Neuronal stem cell (in vitro differentiated cells): ENCODE measurements around the gene RFTN2.

Experiments
- DNase-seq: peaks from one replicate; pipeline ENCODE4 v3.0.0-alpha.2; 2013; ENCODE audit warnings: low spot score
- H2AFZ ChIP-seq: one replicate; pipeline ENCODE4 v1.6.1; 2013; ENCODE audit warnings: mild to moderate bottlenecking, low read length, inconsistent platforms
- H2AK5ac ChIP-seq: 2 replicates; pipeline ENCODE4 v1.6.1; 2013; ENCODE audit warnings: low read depth, mild to moderate bottlenecking, inconsistent platforms, low read length, moderate library complexity, mixed read lengths
- H2BK120ac ChIP-seq: 2 replicates; pipeline ENCODE4 v1.6.1; 2013; ENCODE audit warnings: low read depth, mild to moderate bottlenecking, inconsistent platforms, low read length, moderate library complexity, mixed read lengths
- H2BK12ac ChIP-seq: one replicate; pipeline ENCODE4 v1.6.1; 2013; ENCODE audit warnings: low read length, inconsistent platforms
- H2BK15ac ChIP-seq: 2 replicates; pipeline ENCODE4 v1.6.1; 2013; ENCODE audit warnings: mild to moderate bottlenecking, low read length, inconsistent platforms, mixed read lengths
- H2BK5ac ChIP-seq: one replicate; pipeline ENCODE4 v1.6.1; 2013; ENCODE audit warnings: inconsistent platforms, mild to moderate bottlenecking, low read length, moderate library complexity
- H3K14ac ChIP-seq: one replicate; pipeline ENCODE4 v1.6.1; 2013; ENCODE audit warnings: low read length, inconsistent platforms
- H3K18ac ChIP-seq: 2 replicates; pipeline ENCODE4 v1.6.1; 2013; ENCODE audit warnings: low read length, inconsistent platforms
- H3K23ac ChIP-seq: 2 replicates; pipeline ENCODE4 v1.6.1; 2013; ENCODE audit warnings: low read depth, mild to moderate bottlenecking, mixed read lengths, low read length, inconsistent platforms; ENCODE audit not compliant: poor library complexity
- H3K27ac ChIP-seq: replicated peaks from 3 replicates; pipeline ENCODE4 v1.5.1; 2013; ENCODE audit warnings: low read length, inconsistent platforms
- H3K27me3 ChIP-seq, 3 experiments: 2 replicates each; pipeline ENCODE4 v1.6.1; 2013; ENCODE audit warnings: low read length in 3 of 3, mild to moderate bottlenecking in 2 of 3, inconsistent platforms in 1 of 3, low read depth in 1 of 3, mixed read lengths in 1 of 3, moderate library complexity in 1 of 3; ENCODE audit not compliant: control insufficient read depth in 3 of 3, insufficient read depth in 3 of 3
- H3K36me3 ChIP-seq, 2 donors: replicated peaks in 1 of 2; 2 replicates each; pipeline ENCODE4 v1.6.1; 2013; ENCODE audit warnings: low read length in 2 of 2; ENCODE audit not compliant: control insufficient read depth in 2 of 2, insufficient read depth in 2 of 2
- H3K4ac ChIP-seq: 2 replicates; pipeline ENCODE4 v1.6.1; 2013; ENCODE audit warnings: inconsistent platforms, mild to moderate bottlenecking, low read length, moderate library complexity
- H3K4me1 ChIP-seq, 2 donors: 1 replicate in 1 of 2; 2 replicates in 1 of 2; pipeline ENCODE4 v1.6.1; 2013; ENCODE audit warnings: low read length in 2 of 2, low read depth in 1 of 2; ENCODE audit not compliant: control insufficient read depth in 2 of 2, insufficient read depth in 1 of 2
- H3K4me2 ChIP-seq: one replicate; pipeline ENCODE4 v1.6.1; 2013; ENCODE audit warnings: mild to moderate bottlenecking, low read length, inconsistent platforms; ENCODE audit not compliant: insufficient read depth, poor library complexity, severe bottlenecking
- H3K4me3 ChIP-seq, 2 donors: 2 replicates each; pipeline ENCODE4 v1.5.1; 2013; ENCODE audit warnings: low read length in 2 of 2, mild to moderate bottlenecking in 2 of 2, inconsistent platforms in 1 of 2, moderate library complexity in 1 of 2
- H3K79me1 ChIP-seq: one replicate; pipeline ENCODE4 v1.6.1; 2013; ENCODE audit warnings: low read depth, mild to moderate bottlenecking, inconsistent platforms, low read length, moderate library complexity
- H3K9ac ChIP-seq: one replicate; pipeline ENCODE4 v1.6.1; 2013; ENCODE audit warnings: mild to moderate bottlenecking, low read depth, low read length, inconsistent platforms; ENCODE audit not compliant: poor library complexity
- H3K9me3 ChIP-seq, 2 donors: replicated peaks in 1 of 2; 2 replicates each; pipeline versions ENCODE3 to v1.6.1; 2013; ENCODE audit warnings: low read length in 2 of 2, mild to moderate bottlenecking in 2 of 2, inconsistent platforms in 1 of 2, low read depth in 1 of 2, mixed read lengths in 1 of 2, moderate library complexity in 1 of 2; ENCODE audit not compliant: control insufficient read depth in 2 of 2, insufficient read depth in 1 of 2
- H4K8ac ChIP-seq: one replicate; pipeline ENCODE4 v1.6.1; 2013; ENCODE audit warnings: low read depth, mild to moderate bottlenecking, inconsistent platforms, low read length, moderate library complexity
- H4K91ac ChIP-seq: one replicate; pipeline ENCODE4 v1.6.1; 2013; ENCODE audit warnings: low read length, low read depth, mild to moderate bottlenecking, inconsistent platforms; ENCODE audit not compliant: poor library complexity
- WGBS, 2 donors: extraction: QIAGEN DNeasy Blood & Tissue Kit; methylation state at CpG; one replicate each; pipeline ENCODE4 v1.1.7; 2013; ENCODE audit warnings: missing lambda C conversion rate in 2 of 2, mixed read lengths in 1 of 2; ENCODE audit not compliant: insufficient read length in 2 of 2, insufficient replicate concordance in 1 of 2; ENCODE audit errors: extremely low coverage in 2 of 2; 5-methylcytosine and 5-hydroxymethylcytosine counted together

RFTN2 gene

GRCh38 chr2:197573608-197574007, 101.8 kb downstream of the RFTN2 start:
- Histone ChIP-seq H3K9ac (no peak overlapping the region), H3K23ac (no peak overlapping the region), H3K4me3 (no peak overlapping the region), H2BK12ac (no peak overlapping the region), H3K9me3 (peaks cover 2 to 27% of the 10 kb centered on the region in 2 donors), H3K14ac (no peak overlapping the region), H4K8ac (no peak overlapping the region), H2BK5ac (no peak overlapping the region), H3K18ac (no peak overlapping the region), H2BK120ac (no peak overlapping the region), H2BK15ac (no peak overlapping the region), H3K79me1 (no peaks in the 10 kb centered on the region), H3K4me2 (no peak overlapping the region), H3K36me3 (peaks cover 0 to 32% of the 10 kb centered on the region in 2 donors), H3K4me1 (peaks cover 0 to 1% of the 10 kb centered on the region in 2 donors), H4K91ac (no peak overlapping the region), H2AFZ (no peak overlapping the region), H3K4ac (no peak overlapping the region), H2AK5ac (no peak overlapping the region), H3K27me3 (no peaks in the 10 kb centered on the region), H3K27ac (no peak overlapping the region)
- no CpG with 5 or more reads among the region's 2 CpGs for WGBS, 2 donors
- no peak for DNase-seq

DNA sequence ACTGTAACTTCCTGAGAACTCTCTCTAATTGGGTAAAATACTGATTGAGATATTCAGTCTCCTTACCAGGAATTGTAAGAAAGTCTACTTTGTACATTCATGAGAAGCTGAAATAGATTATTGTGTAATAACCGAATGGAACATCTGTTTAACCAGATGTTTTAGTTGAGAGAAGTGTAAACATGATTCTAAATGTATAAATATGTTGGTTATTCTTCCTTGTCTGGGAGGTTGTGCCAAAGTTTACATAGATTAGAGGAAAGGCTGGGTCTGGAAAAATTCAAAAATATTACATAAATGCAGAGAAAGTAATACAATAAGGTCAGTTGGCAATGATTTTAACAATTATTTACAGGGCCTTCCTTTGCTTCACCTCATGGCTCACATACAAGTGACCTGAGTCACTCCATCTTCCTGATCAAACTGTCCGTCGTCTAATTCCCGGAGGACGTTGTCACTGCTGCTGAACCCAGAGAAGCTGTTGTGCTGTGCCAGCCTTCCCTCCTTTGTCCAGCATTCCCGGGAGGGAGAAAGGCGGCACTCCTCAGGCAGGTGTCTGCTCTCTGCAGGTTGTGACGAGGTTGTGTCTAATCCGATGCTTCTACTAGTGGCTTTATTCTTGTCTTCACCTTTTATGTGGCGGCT, 103.6 kb downstream of the RFTN2 start:
- Histone ChIP-seq H2BK15ac (no peak overlapping the region), H3K27ac (no peak overlapping the region), H2BK12ac (no peak overlapping the region), H3K23ac (no peak overlapping the region), H3K79me1 (no peaks in the 10 kb centered on the region), H2AK5ac (no peak overlapping the region), H4K91ac (no peak overlapping the region), H3K9ac (no peak overlapping the region), H2BK5ac (no peak overlapping the region), H3K27me3 (no peaks in the 10 kb centered on the region), H4K8ac (no peak overlapping the region), H3K18ac (no peak overlapping the region), H3K14ac (no peak overlapping the region), H2AFZ (no peak overlapping the region), H3K4me3 (no peak overlapping the region), H3K4ac (no peak overlapping the region), H3K4me2 (no peak overlapping the region), H3K36me3 (peaks cover 0 to 42% of the 10 kb centered on the region in 2 donors), H2BK120ac (no peak overlapping the region), H3K4me1 (peaks cover 0 to 1% of the 10 kb centered on the region in 2 donors), H3K9me3 (peaks cover 2 to 27% of the 10 kb centered on the region in 2 donors)
- no CpG with 5 or more reads among the region's 10 CpGs for WGBS, 2 donors
- DNase-seq = no peak

- Histone ChIP-seq H3K4me1 (no peaks in the 10 kb centered on the region), H2BK5ac (no peak overlapping the region), H3K79me1 (no peaks in the 10 kb centered on the region), H4K8ac (no peak overlapping the region), H3K9me3 (no peaks in the 10 kb centered on the region), H3K18ac (no peak overlapping the region), H2BK120ac (no peak overlapping the region), H3K14ac (no peak overlapping the region), H3K23ac (no peak overlapping the region), H3K9ac (no peak overlapping the region), H3K4me2 (no peak overlapping the region), H2BK12ac (no peak overlapping the region), H3K27me3 (no peaks in the 10 kb centered on the region), H3K4me3 (no peak overlapping the region), H2BK15ac (no peak overlapping the region), H3K36me3 (peaks cover 0 to 55% of the 10 kb centered on the region in 2 donors), H2AK5ac (no peak overlapping the region), H4K91ac (no peak overlapping the region), H3K4ac (no peak overlapping the region), H3K27ac (no peak overlapping the region), H2AFZ (no peak overlapping the region)
- WGBS, 2 donors = no CpG with 5 or more reads among the region's 9 CpGs
- no peak for DNase-seq
These were observed 115.2 kb downstream of the RFTN2 start for GRCh38 chr2:197560146-197560665.

DNA sequence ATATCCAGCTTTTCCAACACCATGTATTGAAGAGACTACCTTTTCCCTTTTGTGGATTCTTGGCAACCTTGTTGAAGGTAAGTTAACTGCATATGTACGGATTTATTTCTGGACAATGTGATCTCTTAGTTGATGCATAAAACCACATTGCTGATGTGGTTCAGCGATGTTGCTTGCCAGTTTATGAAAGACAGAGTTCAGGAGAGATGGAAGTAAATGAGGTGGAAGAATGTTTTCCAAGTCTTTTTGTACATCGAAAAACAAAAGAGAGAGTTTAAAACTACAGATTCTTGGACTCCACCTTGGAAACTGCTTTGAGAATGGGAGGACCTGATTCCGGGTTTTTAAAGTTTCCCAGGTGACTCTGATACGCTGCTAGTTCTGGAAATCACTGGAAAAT, 115.7 kb downstream of the RFTN2 start:
- no peak overlapping the region for H2BK5ac ChIP-seq
- no peak overlapping the region for H2BK12ac ChIP-seq
- H2BK15ac ChIP-seq = no peak overlapping the region
- no peak overlapping the region for H2BK120ac ChIP-seq
- H3K4me1 ChIP-seq = no peaks in the 10 kb centered on the region
- H4K8ac ChIP-seq = no peak overlapping the region
- no peak overlapping the region for H4K91ac ChIP-seq
- no peak overlapping the region for H2AFZ ChIP-seq
- no peak overlapping the region for H3K4me3 ChIP-seq
- no peak overlapping the region for H3K4me2 ChIP-seq
- H3K18ac ChIP-seq = no peak overlapping the region
- H3K27me3 ChIP-seq = no peaks in the 10 kb centered on the region
- no peak overlapping the region for H3K14ac ChIP-seq
- H3K36me3 ChIP-seq = peaks cover 0 to 60% of the 10 kb centered on the region in 2 donors
- WGBS, 2 donors = no CpG with 5 or more reads among the region's 5 CpGs
- H3K27ac ChIP-seq = no peak overlapping the region
- no peak overlapping the region for H3K23ac ChIP-seq
- DNase-seq = no peak
- no peaks in the 10 kb centered on the region for H3K9me3 ChIP-seq
- H3K4ac ChIP-seq = no peak overlapping the region
- H2AK5ac ChIP-seq = no peak overlapping the region
- no peaks in the 10 kb centered on the region for H3K79me1 ChIP-seq
- no peak overlapping the region for H3K9ac ChIP-seq
